CD8-positive, alpha-beta memory T cell (primary cell): ENCODE data around the gene ARHGAP26. TPM values are rescaled to one million over a fixed set of nuclear protein-coding genes. Genes with fewer than 3 reads are reported as not detected.

Experiments used
- CTCF ChIA-PET: fragments of 350-600 bp; sonication (Branson Sonifier 250); formaldehyde crosslinking; loops from one replicate; lab custom pipeline; 2021; ENCODE audit warnings: antibody characterized with exemption; lab: Charles Lee
- POLR2A ChIA-PET: fragments of 350-600 bp; sonication (Branson Sonifier 250); formaldehyde crosslinking; loops from one replicate; lab custom pipeline; 2021; ENCODE audit warnings: antibody characterized with exemption; lab: Charles Lee
- DNase-seq, 5 donors: peaks; one replicate each; pipeline versions ENCODE4 v3.0.0 to v3.0.0-alpha.2; 2020 to 2022; ENCODE audit warnings: mixed read lengths in 1 of 5
- H3K27ac ChIP-seq: one replicate; pipeline ENCODE4 v1.7.0; 2013; ENCODE audit warnings: low read depth, mild to moderate bottlenecking, low read length, moderate library complexity
- H3K27me3 ChIP-seq: 2 replicates; pipeline ENCODE4 v1.7.0; 2013; ENCODE audit warnings: low read length, mild to moderate bottlenecking; ENCODE audit not compliant: insufficient read depth, poor library complexity, severe bottlenecking
- H3K36me3 ChIP-seq: 2 replicates; pipeline ENCODE4 v1.7.0; 2013; ENCODE audit warnings: mild to moderate bottlenecking, low read length, moderate library complexity; ENCODE audit not compliant: insufficient read depth
- H3K4me1 ChIP-seq: 2 replicates; pipeline ENCODE4 v1.7.0; 2013; ENCODE audit warnings: mild to moderate bottlenecking, low read length, moderate library complexity; ENCODE audit not compliant: insufficient read depth
- H3K4me3 ChIP-seq: 2 replicates; pipeline ENCODE4 v1.7.0; 2013; ENCODE audit warnings: mild to moderate bottlenecking, low read length
- H3K9me3 ChIP-seq: 2 replicates; pipeline ENCODE4 v1.7.0; 2013; ENCODE audit warnings: mild to moderate bottlenecking, low read length
- H3K27ac Mint-ChIP-seq, 8 donors: one replicate each; pipeline ENCODE4 v1.8.0; 2020 to 2021; ENCODE audit warnings: mixed read lengths in 8 of 8, mild to moderate bottlenecking in 6 of 8, inconsistent platforms in 3 of 8, moderate library complexity in 3 of 8
- H3K27me3 Mint-ChIP-seq, 2 donors: one replicate each; pipeline ENCODE4 v1.8.0; 2020 to 2021; ENCODE audit warnings: mixed read lengths in 2 of 2, mild to moderate bottlenecking in 1 of 2, moderate library complexity in 1 of 2
- H3K36me3 Mint-ChIP-seq, 3 donors: one replicate each; pipeline ENCODE4 v1.8.0; 2020 to 2021; ENCODE audit warnings: mixed read lengths in 3 of 3, inconsistent platforms in 1 of 3, mild to moderate bottlenecking in 1 of 3
- H3K4me1 Mint-ChIP-seq, 3 donors: one replicate each; pipeline ENCODE4 v1.8.0; 2020 to 2021; ENCODE audit warnings: mixed read lengths in 3 of 3, inconsistent platforms in 1 of 3, mild to moderate bottlenecking in 1 of 3
- H3K4me3 Mint-ChIP-seq, 7 donors: one replicate each; pipeline ENCODE4 v1.8.0; 2020 to 2021; ENCODE audit warnings: mixed read lengths in 7 of 7, mild to moderate bottlenecking in 6 of 7, moderate library complexity in 4 of 7, inconsistent platforms in 2 of 7
- H3K9me3 Mint-ChIP-seq, 5 donors: one replicate each; pipeline ENCODE4 v1.8.0; 2020 to 2022; ENCODE audit warnings: mixed read lengths in 5 of 5, mild to moderate bottlenecking in 3 of 5, moderate library complexity in 2 of 5, inconsistent platforms in 1 of 5
- polyA plus RNA-seq: library from polyadenylated mRNA; unstranded; fragments of 300-500 nt; fragmentation: Illumina TruSeq; gene quantifications from one replicate; pipeline ENCODE4 v1.2.3, GENCODE V29; 2021
- total RNA-seq, 2 experiments: library from RNA; stranded (reverse); gene quantifications; one replicate each; pipeline ENCODE4 v1.2.3, GENCODE V29; 2021

ARHGAP26 gene
- total and polyA plus RNA-seq, 3 experiments from 2014 or later, result 16.7 to 37.1 (median 19.7) TPM

GRCh38 chr5:143003328-143003636 lies 233.1 kb downstream of the ARHGAP26 start:
- Histone ChIP-seq H3K27me3 (no peaks in the 10 kb centered on the region), H3K27ac (peak overlapping the region; percentile 81), H3K9me3 (no peaks in the 10 kb centered on the region), H3K36me3 (no peaks in the 10 kb centered on the region), H3K4me1 (peaks cover 68% of the 10 kb centered on the region), H3K4me3 (no peak overlapping the region)
- H3K4me3 Mint-ChIP-seq, result peak overlapping the region; percentile 55 to 79 (median 73)
- no peaks in the 10 kb centered on the region for H3K27me3 Mint-ChIP-seq
- CTCF ChIA-PET, result interaction anchor here (0.8 to 2.8 kb wide), 23 partner anchors 10 to 1187 kb away, joined by 3 to 33 read pairs (median 6); partner anchors contain the start of genes KCTD16, NR3C1 and YIPF5
- DNase-seq, result no peak
- H3K27ac Mint-ChIP-seq, result peak overlapping the region; percentile 96 to 100 (median 98)
- peaks cover 5 to 8% (median 7%) of the 10 kb centered on the region in 3 donors for H3K36me3 Mint-ChIP-seq
- H3K9me3 Mint-ChIP-seq, result no peaks in the 10 kb centered on the region
- peaks cover 86 to 94% (median 93%) of the 10 kb centered on the region in 3 donors for H3K4me1 Mint-ChIP-seq
- POLR2A ChIA-PET, result interaction anchor here (0.8 to 3.3 kb wide), 14 partner anchors 10 to 1184 kb away, joined by 3 to 53 read pairs (median 5); partner anchors contain the start of genes ARHGAP26 and NR3C1

GRCh38 chr5:143004361-143005145 lies 234.4 kb downstream of the ARHGAP26 start:
- no peaks in the 10 kb centered on the region for H3K9me3 ChIP-seq
- peak overlapping the region in 6 of 7 donors; percentile 3 to 47 (median 18) for H3K4me3 Mint-ChIP-seq
- peaks cover 71% of the 10 kb centered on the region for H3K4me1 ChIP-seq
- no peaks in the 10 kb centered on the region for H3K27me3 ChIP-seq
- CTCF ChIA-PET, result interaction anchor here (1.5 to 2.8 kb wide), 4 partner anchors 26 to 1166 kb away, joined by 4 to 33 read pairs (median 15); partner anchors contain the start of genes KCTD16, NR3C1 and YIPF5
- DNase-seq, result no peak
- H3K4me3 ChIP-seq, result no peak overlapping the region
- peak overlapping the region; percentile 7 for H3K27ac ChIP-seq
- peaks cover 86 to 94% (median 93%) of the 10 kb centered on the region in 3 donors for H3K4me1 Mint-ChIP-seq
- POLR2A ChIA-PET, result interaction anchor here (1.2 to 3.3 kb wide), 2 partner anchors 19 to 400 kb away, joined by 3 to 53 read pairs; partner anchors contain the start of gene NR3C1
- H3K36me3 Mint-ChIP-seq, result peaks cover 4 to 5% (median 5%) of the 10 kb centered on the region in 3 donors
- H3K36me3 ChIP-seq, result no peaks in the 10 kb centered on the region
- peak overlapping the region; percentile 96 to 100 (median 98) for H3K27ac Mint-ChIP-seq
- H3K27me3 Mint-ChIP-seq, result peaks cover 0 to 3% of the 10 kb centered on the region in 2 donors
- H3K9me3 Mint-ChIP-seq, result no peaks in the 10 kb centered on the region

GRCh38 chr5:143006501-143006900 lies 236.3 kb downstream of the ARHGAP26 start:
- H3K27me3 ChIP-seq, result no peaks in the 10 kb centered on the region
- H3K4me3 ChIP-seq, result no peak overlapping the region
- H3K4me1 ChIP-seq, result peaks cover 68% of the 10 kb centered on the region
- ChIA-PET CTCF (interaction anchor here (1.5 kb wide), 1 partner anchor 85 kb away, joined by 3 read pairs; no protein-coding TSS in a partner anchor), POLR2A (interaction anchor here (0.7 kb wide), 1 partner anchor 89 kb away, joined by 4 read pairs; no protein-coding TSS in a partner anchor)
- H3K27ac ChIP-seq, result no peak overlapping the region
- H3K36me3 ChIP-seq, result no peaks in the 10 kb centered on the region
- H3K9me3 ChIP-seq, result no peaks in the 10 kb centered on the region
- Mint-ChIP-seq H3K36me3 (peaks cover 0 to 2% (median under 1%) of the 10 kb centered on the region in 3 donors), H3K27me3 (peaks cover 0 to 3% of the 10 kb centered on the region in 2 donors), H3K4me3 (no peak overlapping the region), H3K4me1 (peaks cover 82 to 93% (median 87%) of the 10 kb centered on the region in 3 donors), H3K9me3 (no peaks in the 10 kb centered on the region), H3K27ac (peak overlapping the region; percentile 25 to 100 (median 97))
- DNase-seq, result no peak

- DNase-seq, result no peak
- POLR2A ChIA-PET, result no interaction called here
- peaks cover 0 to 3% of the 10 kb centered on the region in 2 donors for H3K27me3 Mint-ChIP-seq
- H3K36me3 Mint-ChIP-seq, result peaks cover 0 to 2% (median 1%) of the 10 kb centered on the region in 3 donors
- H3K27ac Mint-ChIP-seq, result peak overlapping the region; percentile 95 to 99 (median 96)
- no peaks in the 10 kb centered on the region for H3K9me3 Mint-ChIP-seq
- Histone ChIP-seq H3K9me3 (no peaks in the 10 kb centered on the region), H3K36me3 (no peaks in the 10 kb centered on the region), H3K27me3 (no peaks in the 10 kb centered on the region), H3K4me1 (peaks cover 55% of the 10 kb centered on the region), H3K4me3 (no peak overlapping the region), H3K27ac (no peak overlapping the region)
- CTCF ChIA-PET, result interaction anchor here (0.8 to 2.6 kb wide), 5 partner anchors 9 to 87 kb away, joined by 3 to 17 read pairs (median 8); no protein-coding TSS in a partner anchor
- H3K4me3 Mint-ChIP-seq, result peak overlapping the region in 5 of 7 donors; percentile 36 to 73 (median 61)
- peaks cover 66 to 82% (median 72%) of the 10 kb centered on the region in 3 donors for H3K4me1 Mint-ChIP-seq
Observed at GRCh38 chr5:143008032-143008431, 237.9 kb downstream of the ARHGAP26 start.

GRCh38 chr5:143008809-143009521 lies 238.8 kb downstream of the ARHGAP26 start:
- Mint-ChIP-seq H3K27me3 (peaks cover 0 to 3% of the 10 kb centered on the region in 2 donors), H3K4me1 (peaks cover 58 to 73% (median 62%) of the 10 kb centered on the region in 3 donors), H3K36me3 (peaks cover 4 to 8% (median 7%) of the 10 kb centered on the region in 3 donors), H3K27ac (peak overlapping the region; percentile 95 to 99 (median 96)), H3K4me3 (peak overlapping the region; percentile 0 to 69 (median 57)), H3K9me3 (no peaks in the 10 kb centered on the region)
- H3K4me1 ChIP-seq, result peaks cover 46% of the 10 kb centered on the region
- no peaks in the 10 kb centered on the region for H3K9me3 ChIP-seq
- peak overlapping the region; percentile 64 for H3K27ac ChIP-seq
- POLR2A ChIA-PET, result interaction anchor here (0.6 to 1.4 kb wide), 3 partner anchors 214 to 811 kb away, joined by 3 to 8 read pairs (median 7); partner anchors contain the start of gene NR3C1
- no peak overlapping the region for H3K4me3 ChIP-seq
- CTCF ChIA-PET, result interaction anchor here (0.7 to 2.6 kb wide), 17 partner anchors 10 to 815 kb away, joined by 3 to 17 read pairs (median 3); partner anchors contain the start of gene NR3C1
- no peaks in the 10 kb centered on the region for H3K36me3 ChIP-seq
- H3K27me3 ChIP-seq, result no peaks in the 10 kb centered on the region
- peak; percentile 57 to 94 (median 78) for DNase-seq

GRCh38 chr5:143010351-143010750 lies 240.2 kb downstream of the ARHGAP26 start:
- H3K27me3 Mint-ChIP-seq, result peaks cover 0 to 3% of the 10 kb centered on the region in 2 donors
- Histone ChIP-seq H3K27me3 (no peaks in the 10 kb centered on the region), H3K27ac (no peak overlapping the region), H3K4me3 (no peak overlapping the region), H3K36me3 (no peaks in the 10 kb centered on the region), H3K9me3 (no peaks in the 10 kb centered on the region), H3K4me1 (peaks cover 32% of the 10 kb centered on the region)
- no peaks in the 10 kb centered on the region for H3K9me3 Mint-ChIP-seq
- H3K27ac Mint-ChIP-seq, result peak overlapping the region; percentile 95 to 99 (median 96)
- POLR2A ChIA-PET, result interaction anchor here (1.2 kb wide), 1 partner anchor 424 kb away, joined by 3 read pairs; no protein-coding TSS in a partner anchor
- peaks cover 45 to 59% (median 49%) of the 10 kb centered on the region in 3 donors for H3K4me1 Mint-ChIP-seq
- DNase-seq, result no peak
- peaks cover 4 to 21% (median 15%) of the 10 kb centered on the region in 3 donors for H3K36me3 Mint-ChIP-seq
- H3K4me3 Mint-ChIP-seq, result no peak overlapping the region
- CTCF ChIA-PET, result interaction anchor here (2.1 to 2.6 kb wide), 2 partner anchors 12 to 814 kb away, joined by 6 to 13 read pairs; no protein-coding TSS in a partner anchor

GRCh38 chr5:143011585-143011984 lies 241.4 kb downstream of the ARHGAP26 start:
- ChIA-PET POLR2A (no interaction called here), CTCF (interaction anchor here (1.2 to 1.3 kb wide), 3 partner anchors 9 to 1176 kb away, joined by 3 to 4 read pairs (median 3); no protein-coding TSS in a partner anchor)
- no peak for DNase-seq
- Histone ChIP-seq H3K4me1 (peaks cover 22% of the 10 kb centered on the region), H3K4me3 (no peak overlapping the region), H3K36me3 (no peaks in the 10 kb centered on the region), H3K9me3 (no peaks in the 10 kb centered on the region), H3K27me3 (no peaks in the 10 kb centered on the region), H3K27ac (no peak overlapping the region)
- Mint-ChIP-seq H3K4me1 (peaks cover 34 to 47% (median 36%) of the 10 kb centered on the region in 3 donors), H3K9me3 (no peaks in the 10 kb centered on the region), H3K36me3 (peaks cover 4 to 30% (median 15%) of the 10 kb centered on the region in 3 donors), H3K4me3 (no peak overlapping the region), H3K27ac (peak overlapping the region in 6 of 8 donors; percentile 81 to 99 (median 96)), H3K27me3 (peaks cover 0 to 3% of the 10 kb centered on the region in 2 donors)
